ENCODE measurements around the gene EPHB3. TPM values are rescaled to one million over a fixed set of nuclear protein-coding genes. Genes with fewer than 3 reads are reported as not detected.

Gene EPHB3
- polyA plus RNA-seq, 3 donors: 0.71 to 1.2 (median 0.80) TPM

DNA sequence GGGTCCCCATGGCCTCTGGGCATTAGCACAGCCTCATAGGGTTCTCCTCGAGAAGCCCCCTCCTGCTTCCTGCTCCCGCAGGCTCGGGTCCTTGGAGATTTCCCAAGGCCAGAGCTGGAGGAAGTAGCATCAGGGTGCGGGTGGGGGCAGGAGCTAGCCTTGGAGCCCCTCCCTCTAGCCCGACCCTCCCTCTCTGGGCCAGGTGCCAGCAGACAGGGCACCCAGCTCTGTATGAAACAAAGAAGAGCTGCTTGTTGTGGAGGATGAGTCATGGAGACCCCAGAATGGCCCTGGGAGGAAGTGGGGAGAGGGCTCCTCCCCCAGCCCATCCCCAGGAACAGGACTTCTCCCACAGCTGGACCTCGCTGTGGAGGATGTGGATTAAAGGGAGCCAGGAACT lies 29.2 kb downstream of the EPHB3 start:
- H3K36me3 Mint-ChIP-seq: no peaks in the 10 kb centered on the region
- DNase-seq: no peak
- TF ChIP-seq, protein P1, sequence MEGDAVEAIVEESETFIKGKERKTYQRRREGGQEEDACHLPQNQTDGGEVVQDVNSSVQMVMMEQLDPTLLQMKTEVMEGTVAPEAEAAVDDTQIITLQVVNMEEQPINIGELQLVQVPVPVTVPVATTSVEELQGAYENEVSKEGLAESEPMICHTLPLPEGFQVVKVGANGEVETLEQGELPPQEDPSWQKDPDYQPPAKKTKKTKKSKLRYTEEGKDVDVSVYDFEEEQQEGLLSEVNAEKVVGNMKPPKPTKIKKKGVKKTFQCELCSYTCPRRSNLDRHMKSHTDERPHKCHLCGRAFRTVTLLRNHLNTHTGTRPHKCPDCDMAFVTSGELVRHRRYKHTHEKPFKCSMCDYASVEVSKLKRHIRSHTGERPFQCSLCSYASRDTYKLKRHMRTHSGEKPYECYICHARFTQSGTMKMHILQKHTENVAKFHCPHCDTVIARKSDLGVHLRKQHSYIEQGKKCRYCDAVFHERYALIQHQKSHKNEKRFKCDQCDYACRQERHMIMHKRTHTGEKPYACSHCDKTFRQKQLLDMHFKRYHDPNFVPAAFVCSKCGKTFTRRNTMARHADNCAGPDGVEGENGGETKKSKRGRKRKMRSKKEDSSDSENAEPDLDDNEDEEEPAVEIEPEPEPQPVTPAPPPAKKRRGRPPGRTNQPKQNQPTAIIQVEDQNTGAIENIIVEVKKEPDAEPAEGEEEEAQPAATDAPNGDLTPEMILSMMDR (IDR thresholded peaks at IDR 0.05): no peak
- H3K36me3 ChIP-seq (replicated peaks in 1 of 2; ENCODE audit: control insufficient read depth in 1 of 2, insufficient read depth in 2 of 2, low read length in 2 of 2): no peaks in the 10 kb centered on the region
- no peaks in the 10 kb centered on the region for H3K79me2 ChIP-seq (ENCODE audit: insufficient read depth, low read length)
- H3K4me2 ChIP-seq (replicated peaks; ENCODE audit: extremely low read depth, low read length, poor library complexity, severe bottlenecking): no peak overlapping the region
- H3K27me3 ChIP-seq (ENCODE audit: control insufficient read depth in 2 of 2, insufficient read depth in 2 of 2, low read length in 2 of 2): no peaks in the 10 kb centered on the region
- no peak overlapping the region for H3K9ac ChIP-seq (ENCODE audit: insufficient read depth, low read length, poor library complexity, severe bottlenecking)
- H3K9me3 Mint-ChIP-seq: no peaks in the 10 kb centered on the region
- H4K20me1 ChIP-seq (ENCODE audit: insufficient read depth, low read length): no peaks in the 10 kb centered on the region
- H3K27ac Mint-ChIP-seq: no peak overlapping the region
- peaks cover 32 to 34% of the 10 kb centered on the region in 2 donors for H3K4me1 ChIP-seq (ENCODE audit: control insufficient read depth in 1 of 2, insufficient read depth in 2 of 2, low read length in 2 of 2)
- no peak overlapping the region for H2AFZ ChIP-seq (ENCODE audit: insufficient read depth, low read depth, low read length, poor library complexity, severe bottlenecking)
- peaks cover 13% of the 10 kb centered on the region for H3K4me1 Mint-ChIP-seq
- 8% methylated on average over 2 of the region's 6 CpGs for WGBS (ENCODE audit: insufficient coverage)
- intact Hi-C loops (cut with micrococcal nuclease): no loop called here
- H3K4me3 ChIP-seq (replicated peaks in 1 of 3; ENCODE audit: low read depth in 2 of 3, low read length in 3 of 3): no peak overlapping the region
- H3K9me3 ChIP-seq (replicated peaks in 1 of 2; ENCODE audit: control insufficient read depth in 1 of 2, insufficient read depth in 1 of 2, low read length in 2 of 2): no peaks in the 10 kb centered on the region
- H3K27me3 Mint-ChIP-seq (ENCODE audit: low read depth in 3 of 3): peaks cover 0 to 7% (median 3%) of the 10 kb centered on the region in 3 donors
- H3K4me3 Mint-ChIP-seq: no peak overlapping the region
- no peak overlapping the region for H3K27ac ChIP-seq (ENCODE audit: low read depth in 1 of 2, low read length in 2 of 2)

DNA sequence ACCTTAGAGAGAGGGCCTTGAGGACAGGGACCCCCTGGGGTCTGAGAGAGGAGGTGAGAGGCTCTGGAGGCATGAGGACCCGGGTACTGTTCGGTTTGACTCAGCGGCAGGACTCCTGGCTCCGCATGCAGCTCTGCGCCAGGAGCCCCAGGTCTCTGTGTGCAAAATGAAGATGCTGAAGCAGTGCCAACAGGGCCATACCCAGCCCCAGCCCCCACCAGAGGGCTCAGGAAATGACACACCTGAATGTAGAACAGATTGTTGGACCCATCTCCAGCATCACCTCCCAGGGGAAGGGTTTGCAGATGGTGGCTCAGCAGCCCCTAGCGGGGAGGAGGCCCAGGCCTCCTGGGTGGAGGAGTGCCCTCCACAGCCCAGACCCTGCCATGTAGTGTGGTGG lies 30.2 kb downstream of the EPHB3 start:
- intact Hi-C loops (cut with micrococcal nuclease): no loop called here
- Mint-ChIP-seq H3K36me3 (no peaks in the 10 kb centered on the region), H3K4me3 (no peak overlapping the region), H3K9me3 (no peaks in the 10 kb centered on the region), H3K27me3 (ENCODE audit: low read depth in 3 of 3) (peaks cover 0 to 7% (median 3%) of the 10 kb centered on the region in 3 donors), H3K27ac (no peak overlapping the region), H3K4me1 (peaks cover 15% of the 10 kb centered on the region)
- Histone ChIP-seq H2AFZ (ENCODE audit: insufficient read depth, low read depth, low read length, poor library complexity, severe bottlenecking) (no peak overlapping the region), H3K79me2 (ENCODE audit: insufficient read depth, low read length) (no peaks in the 10 kb centered on the region), H3K27ac (ENCODE audit: low read depth in 1 of 2, low read length in 2 of 2) (no peak overlapping the region), H3K36me3 (replicated peaks in 1 of 2; ENCODE audit: control insufficient read depth in 1 of 2, insufficient read depth in 2 of 2, low read length in 2 of 2) (no peaks in the 10 kb centered on the region), H3K9me3 (replicated peaks in 1 of 2; ENCODE audit: control insufficient read depth in 1 of 2, insufficient read depth in 1 of 2, low read length in 2 of 2) (no peaks in the 10 kb centered on the region), H4K20me1 (ENCODE audit: insufficient read depth, low read length) (no peaks in the 10 kb centered on the region), H3K4me3 (replicated peaks in 1 of 3; ENCODE audit: low read depth in 2 of 3, low read length in 3 of 3) (no peak overlapping the region), H3K27me3 (ENCODE audit: control insufficient read depth in 2 of 2, insufficient read depth in 2 of 2, low read length in 2 of 2) (no peaks in the 10 kb centered on the region), H3K4me2 (replicated peaks; ENCODE audit: extremely low read depth, low read length, poor library complexity, severe bottlenecking) (no peak overlapping the region), H3K9ac (ENCODE audit: insufficient read depth, low read length, poor library complexity, severe bottlenecking) (no peak overlapping the region), H3K4me1 (ENCODE audit: control insufficient read depth in 1 of 2, insufficient read depth in 2 of 2, low read length in 2 of 2) (peaks cover 23 to 24% of the 10 kb centered on the region in 2 donors)
- WGBS (ENCODE audit: insufficient coverage): 100% methylated on average over 4 of the region's 6 CpGs
- TF ChIP-seq, protein P1 (IDR thresholded peaks at IDR 0.05): no peak
- no peak for DNase-seq
